Neural progenitor cell (in vitro differentiated cells): ENCODE data around the gene LYRM2. TPM values are rescaled to one million over a fixed set of nuclear protein-coding genes. Genes with fewer than 3 reads are reported as not detected.

Experiments used
- DNase-seq: peaks from one replicate; pipeline ENCODE4 v3.0.0-alpha.2; 2016; ENCODE audit warnings: low spot score
- H2AFZ ChIP-seq: fragments of 200-600 bp; sonication (generic); replicated peaks from 2 replicates; pipeline ENCODE4 v1.6.1; 2016; ENCODE audit warnings: antibody characterized with exemption
- H3F3A ChIP-seq: fragments of 200-600 bp; sonication (generic); 2 replicates; pipeline ENCODE4 v1.6.1; 2016; ENCODE audit warnings: antibody characterized with exemption, low read depth
- H3K27ac ChIP-seq: fragments of 200-600 bp; sonication (generic); 2 replicates; pipeline ENCODE4 v1.5.1; 2016; ENCODE audit warnings: mild to moderate bottlenecking
- H3K27me3 ChIP-seq: fragments of 200-600 bp; sonication (generic); 2 replicates; pipeline ENCODE4 v1.6.1; 2016; ENCODE audit warnings: mild to moderate bottlenecking, moderate library complexity
- H3K36me3 ChIP-seq: fragments of 200-600 bp; sonication (generic); 2 replicates; pipeline ENCODE4 v1.5.1; 2016
- H3K4me1 ChIP-seq: fragments of 200-600 bp; sonication (generic); 2 replicates; pipeline ENCODE4 v1.6.1; 2016; ENCODE audit warnings: mixed run types
- H3K4me2 ChIP-seq: fragments of 200-600 bp; sonication (generic); 2 replicates; pipeline ENCODE4 v1.6.1; 2016
- H3K4me3 ChIP-seq: fragments of 200-600 bp; sonication (generic); 2 replicates; pipeline ENCODE4 v1.5.1; 2016
- H3K79me2 ChIP-seq: fragments of 200-600 bp; sonication (generic); 2 replicates; pipeline ENCODE4 v1.6.1; 2016; ENCODE audit warnings: low read depth
- H3K9ac ChIP-seq: fragments of 200-600 bp; sonication (generic); 2 replicates; pipeline ENCODE4 v1.6.1; 2016
- H3K9me3 ChIP-seq: fragments of 200-600 bp; sonication (generic); 2 replicates; pipeline ENCODE4 v1.5.1; 2016; ENCODE audit warnings: low read depth
- H4K20me1 ChIP-seq: fragments of 200-600 bp; sonication (generic); 2 replicates; pipeline ENCODE4 v1.6.1; 2016; ENCODE audit warnings: low read depth
- H3K27ac Mint-ChIP-seq: 3 replicates; pipeline ENCODE4 v1.8.0; 2021; ENCODE audit warnings: mixed read lengths
- H3K27me3 Mint-ChIP-seq: 2 replicates; pipeline ENCODE4 v1.8.0; 2022; ENCODE audit warnings: low read depth, mild to moderate bottlenecking, inconsistent platforms, moderate library complexity, mixed read lengths; ENCODE audit not compliant: insufficient read depth
- H3K36me3 Mint-ChIP-seq: 3 replicates; pipeline ENCODE4 v1.8.0; 2021; ENCODE audit warnings: mixed read lengths
- H3K4me1 Mint-ChIP-seq: 3 replicates; pipeline ENCODE4 v1.8.0; 2021; ENCODE audit warnings: mixed read lengths
- H3K4me3 Mint-ChIP-seq: 3 replicates; pipeline ENCODE4 v1.8.0; 2021; ENCODE audit warnings: mild to moderate bottlenecking, moderate library complexity, mixed read lengths
- H3K9me3 Mint-ChIP-seq: 3 replicates; pipeline ENCODE4 v1.8.0; 2020; ENCODE audit warnings: mixed read lengths
- EZH2 ChIP-seq: fragments of 200-600 bp; sonication (generic); IDR thresholded peaks from 2 replicates; pipeline ENCODE4 v1.6.1; 2017; ENCODE audit warnings: antibody characterized with exemption, mild to moderate bottlenecking, moderate library complexity
- EZH2phosphoT487 ChIP-seq: fragments of 200-600 bp; sonication (generic); IDR thresholded peaks from 2 replicates; pipeline ENCODE4 v1.6.1; 2017; ENCODE audit warnings: antibody characterized with exemption
- total RNA-seq: library from RNA; depleted of rRNA; stranded (reverse); fragments of >200 nt; gene quantifications from 2 replicates; pipeline ENCODE4 v1.2.3, GENCODE V29; 2015; ENCODE audit warnings: low replicate concordance
- TF ChIP-seq, protein P1 (sequence below): fragments of 200-600 bp; sonication (generic); IDR thresholded peaks from 2 replicates; pipeline ENCODE4 v1.5.1; 2017; ENCODE audit warnings: antibody characterized with exemption, mild to moderate bottlenecking

Gene LYRM2
- total RNA-seq, 1 donor from 2014 or later, result 37.1 TPM

- DNase-seq, result no peak
- Mint-ChIP-seq H3K27me3 (peaks cover 2% of the 10 kb centered on the region), H3K4me1 (peaks cover 11% of the 10 kb centered on the region), H3K9me3 (no peaks in the 10 kb centered on the region), H3K36me3 (no peaks in the 10 kb centered on the region), H3K4me3 (no peak overlapping the region), H3K27ac (no peak overlapping the region)
- H3K4me3 ChIP-seq, result no peak overlapping the region
- H3K27ac ChIP-seq, result no peak overlapping the region
- H4K20me1 ChIP-seq, result no peaks in the 10 kb centered on the region
- peaks cover 3% of the 10 kb centered on the region for H3F3A ChIP-seq
- H3K79me2 ChIP-seq, result no peaks in the 10 kb centered on the region
- TF ChIP-seq EZH2phosphoT487 (no peak), EZH2 (no peak)
- TF ChIP-seq, protein P1, sequence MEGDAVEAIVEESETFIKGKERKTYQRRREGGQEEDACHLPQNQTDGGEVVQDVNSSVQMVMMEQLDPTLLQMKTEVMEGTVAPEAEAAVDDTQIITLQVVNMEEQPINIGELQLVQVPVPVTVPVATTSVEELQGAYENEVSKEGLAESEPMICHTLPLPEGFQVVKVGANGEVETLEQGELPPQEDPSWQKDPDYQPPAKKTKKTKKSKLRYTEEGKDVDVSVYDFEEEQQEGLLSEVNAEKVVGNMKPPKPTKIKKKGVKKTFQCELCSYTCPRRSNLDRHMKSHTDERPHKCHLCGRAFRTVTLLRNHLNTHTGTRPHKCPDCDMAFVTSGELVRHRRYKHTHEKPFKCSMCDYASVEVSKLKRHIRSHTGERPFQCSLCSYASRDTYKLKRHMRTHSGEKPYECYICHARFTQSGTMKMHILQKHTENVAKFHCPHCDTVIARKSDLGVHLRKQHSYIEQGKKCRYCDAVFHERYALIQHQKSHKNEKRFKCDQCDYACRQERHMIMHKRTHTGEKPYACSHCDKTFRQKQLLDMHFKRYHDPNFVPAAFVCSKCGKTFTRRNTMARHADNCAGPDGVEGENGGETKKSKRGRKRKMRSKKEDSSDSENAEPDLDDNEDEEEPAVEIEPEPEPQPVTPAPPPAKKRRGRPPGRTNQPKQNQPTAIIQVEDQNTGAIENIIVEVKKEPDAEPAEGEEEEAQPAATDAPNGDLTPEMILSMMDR, result no peak
- no peak overlapping the region for H3K9ac ChIP-seq
- H3K4me1 ChIP-seq, result peaks cover 12% of the 10 kb centered on the region
- no peaks in the 10 kb centered on the region for H3K27me3 ChIP-seq
- H3K9me3 ChIP-seq, result no peaks in the 10 kb centered on the region
- no peak overlapping the region for H3K4me2 ChIP-seq
- no peak overlapping the region for H2AFZ ChIP-seq
- no peaks in the 10 kb centered on the region for H3K36me3 ChIP-seq
Observed at GRCh38 chr6:89582669-89583325, 55.8 kb downstream of the LYRM2 start.

- H3K27ac Mint-ChIP-seq, result no peak overlapping the region
- H3K9ac ChIP-seq, result no peak overlapping the region
- H3F3A ChIP-seq, result no peaks in the 10 kb centered on the region
- no peaks in the 10 kb centered on the region for H3K36me3 ChIP-seq
- no peak overlapping the region for H3K4me3 ChIP-seq
- H3K36me3 Mint-ChIP-seq, result no peaks in the 10 kb centered on the region
- H2AFZ ChIP-seq, result no peak overlapping the region
- H3K79me2 ChIP-seq, result no peaks in the 10 kb centered on the region
- TF ChIP-seq, protein P1, result no peak
- no peak for TF ChIP-seq EZH2phosphoT487
- TF ChIP-seq EZH2, result no peak
- H3K4me3 Mint-ChIP-seq, result no peak overlapping the region
- H4K20me1 ChIP-seq, result no peaks in the 10 kb centered on the region
- H3K4me1 ChIP-seq, result peaks cover 12% of the 10 kb centered on the region
- H3K27me3 ChIP-seq, result no peaks in the 10 kb centered on the region
- no peak overlapping the region for H3K4me2 ChIP-seq
- H3K9me3 Mint-ChIP-seq, result no peaks in the 10 kb centered on the region
- DNase-seq, result peak; percentile 46
- peaks cover 2% of the 10 kb centered on the region for H3K27me3 Mint-ChIP-seq
- peaks cover 11% of the 10 kb centered on the region for H3K4me1 Mint-ChIP-seq
- no peaks in the 10 kb centered on the region for H3K9me3 ChIP-seq
- peak overlapping the region; percentile 31 for H3K27ac ChIP-seq
Observed at GRCh38 chr6:89581689-89582088, 56.9 kb downstream of the LYRM2 start.

DNA sequence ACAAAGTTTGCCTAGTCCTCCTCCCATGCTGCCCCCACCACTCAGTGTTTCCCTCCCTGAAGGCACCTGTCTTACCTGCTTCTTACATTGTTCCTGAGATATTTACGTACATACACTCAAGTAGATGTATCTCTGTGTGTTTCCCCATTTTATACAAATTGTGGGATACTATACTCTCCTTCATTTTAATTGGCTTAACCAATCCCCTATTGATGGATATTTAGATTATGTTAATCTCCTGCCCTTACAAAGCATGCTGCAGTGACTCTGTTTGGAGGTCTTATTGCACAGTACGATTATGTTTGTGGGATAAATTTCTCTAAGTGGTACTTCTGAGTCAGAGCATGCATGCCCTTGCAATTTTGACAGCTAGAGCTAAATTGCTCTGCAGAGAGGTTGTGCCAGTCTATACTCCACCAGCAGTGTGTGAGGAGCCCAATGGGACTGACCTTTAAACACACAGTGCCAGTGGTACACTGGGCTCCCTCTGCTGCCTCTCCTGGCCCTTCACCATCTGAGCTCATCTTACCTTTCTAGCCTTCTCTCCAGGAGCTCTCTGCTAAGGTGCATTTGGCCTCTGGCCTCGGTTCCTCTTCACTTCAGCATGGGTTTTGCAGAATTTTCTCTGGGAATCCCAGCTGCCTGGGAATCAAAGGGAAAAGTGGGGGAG lies 57.4 kb downstream of the LYRM2 start:
- Mint-ChIP-seq H3K27ac (no peak overlapping the region), H3K4me3 (no peak overlapping the region), H3K36me3 (no peaks in the 10 kb centered on the region)

More for the DNA sequence above, 57.4 kb downstream of the LYRM2 start:
- no peaks in the 10 kb centered on the region for H4K20me1 ChIP-seq
- H3K4me2 ChIP-seq, result no peak overlapping the region
- no peaks in the 10 kb centered on the region for H3K9me3 ChIP-seq
- H3K36me3 ChIP-seq, result no peaks in the 10 kb centered on the region
- no peak for DNase-seq
- no peak overlapping the region for H3K4me3 ChIP-seq
- peaks cover 12% of the 10 kb centered on the region for H3K4me1 ChIP-seq
- TF ChIP-seq, protein P1, result no peak
- TF ChIP-seq EZH2phosphoT487 (no peak), EZH2 (no peak)
- Mint-ChIP-seq H3K9me3 (no peaks in the 10 kb centered on the region), H3K27me3 (peaks cover 5% of the 10 kb centered on the region), H3K4me1 (peaks cover 11% of the 10 kb centered on the region)
- H3K9ac ChIP-seq, result no peak overlapping the region
- H3K27ac ChIP-seq, result peak overlapping the region; percentile 31
- no peaks in the 10 kb centered on the region for H3F3A ChIP-seq
- H3K27me3 ChIP-seq, result no peaks in the 10 kb centered on the region
- no peaks in the 10 kb centered on the region for H3K79me2 ChIP-seq
- H2AFZ ChIP-seq, result no peak overlapping the region
